AG09309 (cell line): ENCODE results near the gene ALDH5A1.

Experiments used
- DNase-seq: peaks from one replicate; pipeline ENCODE4 v3.0.0-alpha.2; 2010; ENCODE audit warnings: low read depth
- H3K4me3 ChIP-seq: 2 replicates; pipeline ENCODE4 v1.5.1; 2011; ENCODE audit warnings: mild to moderate bottlenecking, low read depth, low read length, moderate library complexity; ENCODE audit not compliant: control insufficient read depth
- CTCF ChIP-seq: IDR thresholded peaks from 2 replicates; pipeline ENCODE4 v1.5.1; 2011; ENCODE audit warnings: mild to moderate bottlenecking, low read depth, low read length, inconsistent platforms; ENCODE audit not compliant: insufficient read depth, control insufficient read depth; ENCODE audit errors: missing control alignments

Gene ALDH5A1

GRCh38 chr6:24520929-24521546, 26.3 kb downstream of the ALDH5A1 start:
- TF ChIP-seq CTCF: peak; percentile 87
- H3K4me3 ChIP-seq: no peak overlapping the region
- DNase-seq: no peak

DNA sequence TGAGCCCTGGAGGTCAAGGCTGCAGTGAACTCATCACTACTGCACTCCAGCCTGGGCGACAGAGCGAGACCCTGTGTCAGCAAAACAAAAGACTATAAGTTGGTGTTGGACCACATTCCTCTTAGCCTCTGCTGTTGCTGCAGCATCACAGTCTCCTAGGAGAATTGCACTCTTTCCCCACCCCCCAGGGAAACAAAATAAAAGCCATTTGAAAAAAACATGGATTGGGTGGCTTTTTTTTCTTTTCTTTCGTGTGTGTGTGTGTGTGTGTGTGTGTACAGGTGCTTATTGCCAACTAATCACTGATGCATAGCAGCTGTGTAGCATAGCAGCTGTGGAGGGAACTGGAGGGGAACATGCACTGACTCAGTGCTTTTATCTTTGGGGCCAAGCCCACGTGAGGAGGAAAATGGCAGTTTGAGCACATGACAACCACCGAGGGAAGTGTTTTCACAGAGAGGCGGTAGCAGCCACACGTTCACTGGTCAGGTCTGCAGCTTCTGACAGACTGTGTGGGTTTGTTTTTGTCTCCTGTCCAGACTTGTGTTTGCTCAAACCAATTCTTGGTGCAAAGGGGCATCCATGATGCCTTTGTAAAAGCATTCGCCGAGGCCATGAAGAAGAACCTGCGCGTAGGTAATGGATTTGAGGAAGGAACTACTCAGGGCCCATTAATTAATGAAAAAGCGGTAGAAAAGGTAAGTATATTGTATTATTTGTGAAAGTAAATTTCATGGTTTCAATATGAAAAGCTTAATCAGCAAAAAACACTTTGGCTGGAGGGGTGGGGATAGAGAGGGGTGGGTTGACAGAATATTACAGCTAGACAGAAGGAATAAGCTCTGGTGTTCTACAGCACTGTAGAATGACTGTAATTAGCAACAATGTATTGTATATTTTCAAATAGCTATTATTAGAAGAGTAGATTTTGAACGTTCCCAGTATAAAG, 27.7 kb downstream of the ALDH5A1 start:
- TF ChIP-seq CTCF: no peak
- H3K4me3 ChIP-seq: no peak overlapping the region

GRCh38 chr6:24524329-24524728, 29.6 kb downstream of the ALDH5A1 start:
- no peak overlapping the region for H3K4me3 ChIP-seq
- DNase-seq: no peak
- no peak for TF ChIP-seq CTCF

More for the DNA sequence above, 27.7 kb downstream of the ALDH5A1 start:
- DNase-seq: no peak

GRCh38 chr6:24524805-24525204, 30.0 kb downstream of the ALDH5A1 start:
- H3K4me3 ChIP-seq: no peak overlapping the region
- DNase-seq: peak; percentile 21
- peak; percentile 70 for TF ChIP-seq CTCF

DNA sequence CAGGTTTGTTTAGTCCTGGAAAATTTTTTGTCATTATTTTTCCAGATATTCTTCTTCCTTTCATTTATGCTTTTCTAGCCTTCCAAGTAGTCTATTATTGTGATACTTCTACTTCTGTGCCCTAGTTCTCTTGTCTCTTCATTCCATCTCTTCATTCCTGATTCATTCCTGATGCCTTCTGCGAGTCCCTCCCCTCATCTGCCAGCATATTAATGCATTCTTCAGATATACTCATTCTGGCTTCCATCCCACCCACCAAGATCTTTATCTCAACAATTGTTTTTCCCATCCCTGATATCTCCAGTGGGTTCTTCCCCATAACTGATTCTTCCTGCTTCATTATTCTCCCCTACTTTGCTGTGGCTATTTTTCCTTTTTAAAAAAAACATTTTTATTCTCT, 35.2 kb downstream of the ALDH5A1 start:
- H3K4me3 ChIP-seq: no peak overlapping the region
- no peak for DNase-seq
- no peak for TF ChIP-seq CTCF

GRCh38 chr6:24534329-24534728, 39.6 kb downstream of the ALDH5A1 start:
- no peak overlapping the region for H3K4me3 ChIP-seq
- no peak for DNase-seq
- TF ChIP-seq CTCF: no peak
